HG03039 (cell line): Measurements from ENCODE around the gene TPRG1.

ENCODE experiments used
- ATAC-seq: cut with Tn5 transposase; IDR thresholded peaks from one replicate; pipeline ENCODE4 v1.9.1; 2021; ENCODE audit warnings: mild to moderate bottlenecking, moderate library complexity; ENCODE audit not compliant: unreplicated experiment

TPRG1 gene

DNA sequence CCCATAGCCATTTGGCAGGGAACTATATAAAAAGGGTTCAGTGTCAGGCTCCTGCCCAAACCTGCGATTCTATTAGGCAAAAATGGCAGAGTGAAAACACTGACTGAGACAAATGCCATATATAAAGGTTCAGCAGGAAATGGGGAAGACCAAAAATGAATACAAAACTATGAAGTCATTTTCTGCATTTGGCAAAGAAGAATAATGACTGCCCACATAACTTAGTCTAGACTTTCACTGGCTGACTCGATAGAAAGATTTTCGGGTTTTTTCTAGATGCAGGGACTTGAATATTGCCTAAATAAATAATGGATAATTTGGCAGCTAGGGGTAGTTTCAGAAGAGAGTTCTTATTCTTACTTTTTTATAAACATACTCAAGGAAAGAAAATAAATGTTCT is 178.0 kb downstream of the TPRG1 start:
- no peak for ATAC-seq

DNA sequence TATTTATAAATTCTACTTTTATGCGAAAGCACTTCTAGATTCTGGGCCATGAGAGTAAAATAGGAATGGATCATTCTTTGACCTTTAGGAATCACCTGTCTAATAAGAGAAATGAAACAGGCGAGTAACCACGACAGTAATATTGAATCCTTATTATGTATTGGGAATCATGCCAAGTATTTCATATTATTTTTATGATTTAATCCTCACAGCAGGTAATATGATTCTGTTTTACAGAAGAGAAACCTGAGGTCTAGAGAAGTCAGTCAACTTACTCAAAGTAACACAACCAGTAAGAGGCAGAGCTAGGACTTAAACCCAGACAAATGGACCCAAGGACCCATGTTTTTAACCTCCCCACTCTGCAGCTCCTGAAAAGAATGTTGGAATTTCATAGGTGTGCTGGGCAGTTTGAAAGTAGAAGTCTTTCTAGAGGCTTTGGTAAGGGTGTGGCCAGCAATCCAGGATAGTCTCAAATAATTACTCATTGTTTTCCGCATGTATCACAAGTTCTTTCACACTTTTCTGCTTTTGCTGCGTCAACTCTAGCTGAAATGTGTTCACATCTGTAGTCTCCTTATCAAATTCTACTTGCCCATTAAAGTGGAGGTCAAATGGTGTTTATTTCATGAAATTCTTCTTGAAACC is 181.7 kb downstream of the TPRG1 start:
- ATAC-seq, result no peak

- no peak for ATAC-seq
Observed at GRCh38 chr3:189353988-189354889, 182.5 kb downstream of the TPRG1 start.

DNA sequence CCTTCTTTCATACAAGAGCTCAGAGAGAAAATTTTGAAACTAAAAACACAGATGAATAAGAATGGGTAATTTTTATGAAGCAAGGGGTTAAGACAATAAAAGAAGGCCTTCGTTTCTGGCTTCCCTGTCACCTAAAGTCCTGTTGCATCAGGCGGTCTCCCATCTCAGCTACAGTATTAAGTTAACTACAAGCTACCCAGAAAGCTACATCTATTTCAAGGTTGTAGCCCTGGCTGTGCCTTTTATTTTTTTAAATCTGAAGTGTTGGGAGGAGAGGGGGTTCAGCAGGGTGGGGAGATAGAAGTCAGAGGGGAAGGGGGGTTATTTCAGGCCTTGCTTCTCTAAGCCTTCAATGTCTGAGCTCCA is 183.3 kb downstream of the TPRG1 start:
- ATAC-seq, result no peak

DNA sequence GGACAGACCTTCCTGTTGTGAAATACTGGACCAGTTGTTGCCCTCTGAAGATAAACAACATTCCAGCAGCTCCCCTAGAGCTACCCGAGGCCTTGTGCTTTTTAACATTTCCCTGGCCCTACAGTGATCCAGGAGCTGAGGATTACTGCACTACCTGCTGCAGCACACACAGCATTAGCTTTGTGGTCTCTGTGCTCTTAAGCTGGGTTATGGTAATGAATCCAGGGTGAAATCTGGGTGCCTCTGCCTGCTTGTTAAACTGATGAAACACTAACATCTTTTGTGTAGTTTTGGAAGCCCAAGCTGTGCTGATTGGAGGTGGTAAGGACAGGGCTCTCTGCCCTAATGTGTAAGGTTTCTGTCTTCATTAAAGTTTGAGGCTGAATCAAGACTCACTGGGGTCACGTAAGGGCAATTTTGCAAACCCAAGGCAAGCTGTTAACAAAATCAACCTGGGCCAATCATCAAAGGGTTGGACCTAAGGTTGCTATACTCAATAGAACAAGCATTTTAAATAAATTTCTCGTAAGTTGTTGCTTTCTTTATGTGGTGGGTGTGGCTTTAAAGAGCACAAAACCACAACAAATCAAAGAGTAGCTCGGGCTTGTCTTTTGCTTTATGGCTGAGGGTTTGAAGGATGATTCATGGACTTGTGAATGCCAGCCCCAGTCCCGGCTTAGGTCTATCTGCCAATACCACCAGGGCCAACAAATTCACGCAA is 183.9 kb downstream of the TPRG1 start:
- no peak for ATAC-seq

- ATAC-seq, result no peak
Observed at GRCh38 chr3:189360291-189360690, 188.5 kb downstream of the TPRG1 start.

GRCh38 chr3:189361103-189361835 is 189.5 kb downstream of the TPRG1 start:
- ATAC-seq, result no peak

DNA sequence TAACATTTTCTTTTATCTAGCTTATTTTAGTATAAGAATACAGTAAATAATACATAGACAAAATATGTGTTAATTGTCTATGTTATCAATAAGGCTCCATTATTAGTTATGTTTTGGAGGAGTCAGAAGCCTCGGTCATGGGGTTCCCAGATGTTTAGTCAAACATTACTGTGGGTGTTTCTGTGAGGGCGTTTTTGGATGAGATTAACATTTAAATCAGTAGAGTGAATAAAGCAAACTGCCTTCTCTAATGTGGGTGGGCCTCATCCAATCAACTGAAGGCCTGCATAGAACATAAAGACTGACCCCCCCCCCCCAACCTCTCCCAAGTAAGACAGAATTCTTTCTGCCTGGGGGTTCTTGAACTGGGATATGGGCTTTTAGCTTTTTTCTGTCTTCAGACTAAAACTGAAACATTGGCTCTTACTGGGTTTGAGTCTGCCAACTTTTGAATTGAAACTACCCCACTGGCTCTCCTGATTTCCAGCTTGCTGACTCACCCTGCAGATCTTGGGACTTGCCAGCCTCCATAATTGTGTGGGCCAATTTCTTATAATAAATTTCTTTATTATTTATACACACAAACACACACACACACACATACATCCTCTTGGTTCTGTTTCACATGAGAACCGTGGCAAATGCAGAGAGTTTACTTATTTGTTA is 192.0 kb downstream of the TPRG1 start:
- no peak for ATAC-seq

DNA sequence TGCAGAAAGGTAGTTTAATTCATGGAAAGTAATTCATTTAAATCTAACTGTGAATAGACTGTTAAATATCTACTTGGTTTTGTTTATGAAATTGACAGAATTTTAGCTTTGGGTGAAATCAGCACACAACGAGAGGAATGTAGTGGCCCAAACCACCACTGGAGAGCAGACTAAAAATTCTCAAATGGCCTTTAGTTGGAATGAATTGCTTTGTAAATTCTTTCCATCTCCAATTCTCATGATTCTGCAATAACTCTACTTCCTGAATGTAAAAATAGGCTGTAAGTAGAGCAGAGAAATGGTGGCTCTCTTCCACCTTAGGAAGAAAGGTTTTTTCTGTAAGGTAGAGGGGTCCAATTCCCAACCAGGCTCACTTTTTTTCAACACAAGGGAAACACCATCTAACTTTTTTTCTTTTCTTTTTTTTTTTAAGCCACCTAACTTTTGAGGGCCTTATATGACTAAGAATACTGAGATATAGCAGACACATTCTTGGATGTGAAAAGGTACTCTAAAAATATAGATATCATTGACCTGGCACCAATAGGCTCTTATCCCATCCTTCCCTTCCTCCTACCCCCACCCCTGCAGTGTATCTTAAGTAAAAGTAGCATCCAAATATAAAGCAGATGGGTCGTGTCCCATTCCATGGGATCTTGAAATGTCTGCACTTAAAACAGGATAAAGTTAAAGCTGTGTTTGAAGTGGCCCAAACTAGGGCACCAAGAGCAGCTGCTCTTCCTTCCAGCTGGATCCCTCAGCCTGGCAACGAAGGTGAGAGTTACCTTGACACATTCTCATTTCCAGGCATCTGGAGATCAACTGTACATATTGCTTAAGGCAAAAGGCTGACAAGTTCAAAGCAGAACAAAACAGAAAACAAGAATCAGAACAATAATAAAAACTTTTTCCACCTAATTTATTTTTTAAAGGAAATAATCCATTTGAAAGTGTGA is 194.1 kb downstream of the TPRG1 start:
- no peak for ATAC-seq

DNA sequence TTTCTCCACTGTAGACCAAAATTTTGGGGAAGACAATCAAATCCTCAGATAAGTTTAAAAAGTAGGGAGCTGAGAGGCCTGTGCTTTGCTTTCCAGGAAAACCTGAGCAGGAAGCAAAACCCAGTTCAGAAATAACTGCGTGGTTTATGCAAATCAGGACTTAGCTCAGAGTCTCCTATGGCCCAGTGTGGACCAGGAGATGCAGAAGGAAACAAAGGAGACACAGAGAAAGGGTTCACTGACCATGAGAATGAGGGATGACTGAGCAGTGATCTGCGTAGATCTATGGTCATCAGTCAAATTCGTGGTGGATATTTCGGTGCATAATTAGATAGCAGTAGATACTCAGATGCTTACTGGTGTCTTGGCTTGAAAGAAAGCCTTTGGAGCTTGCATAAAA is 196.6 kb downstream of the TPRG1 start:
- ATAC-seq, result no peak

DNA sequence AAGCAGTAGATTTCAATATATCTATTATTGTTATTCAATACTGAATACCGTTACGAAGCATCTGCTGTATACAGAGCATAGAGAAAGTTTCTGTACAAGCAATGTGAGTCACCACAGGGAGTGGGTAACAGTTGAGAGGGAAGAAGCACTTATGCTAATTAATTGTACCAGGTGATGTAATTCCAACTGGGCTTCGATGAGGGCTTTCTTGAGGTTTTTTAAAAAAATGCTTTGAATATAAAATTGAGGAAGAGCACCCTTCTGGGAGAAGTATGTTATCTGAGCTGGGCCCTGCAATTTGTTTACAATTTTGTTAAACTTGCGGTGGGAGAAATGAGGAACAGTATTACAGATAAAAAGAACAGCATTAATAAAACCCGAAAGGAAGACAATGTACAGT is 197.9 kb downstream of the TPRG1 start:
- no peak for ATAC-seq

DNA sequence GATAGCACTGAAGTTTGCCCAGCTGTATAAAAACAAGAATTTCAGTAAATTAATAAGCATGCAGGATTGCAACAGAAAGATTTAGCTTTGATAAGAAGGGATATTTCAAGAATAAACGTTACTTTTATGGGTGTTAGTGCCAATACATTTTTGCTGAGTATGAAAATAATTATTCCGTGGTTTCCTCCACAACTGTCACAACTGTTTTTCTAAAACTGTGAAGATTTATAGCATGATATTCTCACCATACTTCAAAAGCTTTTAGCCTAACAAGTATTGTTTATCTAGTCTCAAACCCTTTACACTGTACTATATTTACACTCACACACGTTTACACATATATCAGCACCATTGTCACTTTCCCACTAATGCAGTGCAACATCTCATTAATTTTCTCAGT is 200.5 kb downstream of the TPRG1 start:
- ATAC-seq, result no peak
